Measurements from ENCODE around the gene SPSB1. TPM values are rescaled to one million over a fixed set of nuclear protein-coding genes. Genes with fewer than 3 reads are reported as not detected.

Gene SPSB1
- total and polyA plus RNA-seq, 10 of the 15 experiments (the other 5 are each of a cell fraction or from before 2014, with no cell fraction given), result 0.02 to 2.0 (median 0.90) TPM; not detected in 1

DNA sequence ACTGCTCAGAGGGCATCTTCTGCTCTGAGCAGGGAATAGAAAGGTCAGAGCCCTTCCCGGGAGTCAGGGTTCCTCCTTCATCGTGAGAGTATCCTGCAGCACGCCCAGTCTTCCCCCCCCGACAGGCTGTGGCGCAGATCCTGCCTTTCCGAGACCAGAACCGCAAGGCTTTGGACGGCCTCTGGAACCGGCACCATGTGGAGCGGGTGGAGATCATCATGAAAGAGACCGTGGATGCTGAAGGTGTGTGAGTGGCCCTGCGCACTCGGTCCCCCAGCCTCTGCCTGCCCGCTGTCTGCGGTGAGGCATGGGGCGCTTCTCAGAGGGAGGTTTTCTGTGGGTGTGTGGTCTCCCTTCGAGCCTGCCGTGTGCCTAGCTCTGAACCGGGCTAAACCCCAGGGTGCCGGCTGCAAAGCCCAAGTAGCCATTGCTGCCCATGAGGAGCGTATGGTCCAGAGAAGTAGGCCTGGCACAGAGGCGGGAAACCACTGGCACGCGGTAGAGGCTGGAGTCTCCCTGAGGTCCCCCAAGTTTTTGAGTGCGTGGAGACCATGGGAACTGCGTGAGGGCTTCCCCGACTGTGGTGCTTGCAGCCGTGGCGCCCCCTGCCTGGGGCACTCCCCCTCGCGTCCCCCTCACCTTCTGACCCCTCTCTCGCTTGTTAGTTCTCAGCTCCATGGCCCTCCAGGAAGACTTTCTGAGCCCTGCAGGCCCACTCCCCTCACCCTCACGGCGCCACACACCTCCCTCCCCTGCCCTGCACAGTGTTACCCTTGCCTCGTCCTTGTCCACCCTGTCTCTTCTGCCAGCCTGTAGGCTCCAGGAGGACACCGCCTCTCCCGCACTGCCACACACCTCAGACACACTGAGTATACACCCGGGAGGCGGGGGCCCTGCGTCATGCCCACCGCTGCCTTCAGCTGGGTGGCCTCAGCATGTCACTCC is 45.6 kb upstream of the SPSB1 start (continued):
- TF ChIP-seq, protein P1, sequence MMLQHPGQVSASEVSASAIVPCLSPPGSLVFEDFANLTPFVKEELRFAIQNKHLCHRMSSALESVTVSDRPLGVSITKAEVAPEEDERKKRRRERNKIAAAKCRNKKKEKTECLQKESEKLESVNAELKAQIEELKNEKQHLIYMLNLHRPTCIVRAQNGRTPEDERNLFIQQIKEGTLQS (IDR thresholded peaks at IDR 0.05; ENCODE audit: borderline replicate concordance, extremely low read depth, low read depth, low read length), result no peak
- TF ChIP-seq SMARCA5 (IDR thresholded peaks at IDR 0.05), result no peak

- Histone ChIP-seq H3K4me1 (ENCODE audit: control insufficient read depth, insufficient read depth, low read length) (no peaks in the 10 kb centered on the region), H3K27me3 (replicated peaks in 1 of 2; ENCODE audit: control insufficient read depth in 2 of 2, insufficient read depth in 2 of 2, low read length in 1 of 2) (no peaks in the 10 kb centered on the region), H3K36me3 (ENCODE audit: control insufficient read depth in 2 of 2, insufficient read depth in 2 of 2, low read length in 1 of 2) (no peaks in the 10 kb centered on the region), H3K9ac (ENCODE audit: control insufficient read depth, insufficient read depth, low read length) (no peak overlapping the region), H3K4me3 (no peak overlapping the region), H3K9me3 (replicated peaks; ENCODE audit: control insufficient read depth, insufficient read depth, low read length) (no peaks in the 10 kb centered on the region), H3K27ac (ENCODE audit: control insufficient read depth, insufficient read depth) (no peak overlapping the region), H3K4me2 (ENCODE audit: control insufficient read depth, insufficient read depth) (no peak overlapping the region), H2AFZ (ENCODE audit: control insufficient read depth, low read depth, low read length) (no peak overlapping the region), H4K20me1 (ENCODE audit: control insufficient read depth, insufficient read depth) (no peaks in the 10 kb centered on the region), H3K79me2 (ENCODE audit: control insufficient read depth, insufficient read depth, low read length) (no peaks in the 10 kb centered on the region)
- POLR2A ChIA-PET, result interaction anchor here (1.0 kb wide), 1 partner anchor 14 kb away, joined by 3 read pairs; the partner anchor contains the start of gene H6PD
- RAD21 ChIA-PET (ENCODE audit: unreplicated experiment), result interaction anchor here (1.2 kb wide), 2 partner anchors 13 to 106 kb away, joined by 3 read pairs; partner anchors contain the start of gene H6PD
- CTCF ChIA-PET, result interaction anchor here (1.8 kb wide), 1 partner anchor 53 kb away, joined by 6 read pairs; no protein-coding TSS in a partner anchor
- intact Hi-C loops (cut with micrococcal nuclease; ENCODE audit: unreplicated experiment), result no loop called here
- SMC1A ChIA-PET (ENCODE audit: uncharacterized antibody, unreplicated experiment), result interaction anchor here (0.6 kb wide), 1 partner anchor 136 kb away, joined by 4 read pairs; no protein-coding TSS in a partner anchor
- in situ Hi-C loops (cut with MboI), result no loop called here
- ATAC-seq (no peak), FAIRE-seq (no peak), DNase-seq (ENCODE audit: low read depth, low spot score) (no peak)
- 100% methylated on average over 12 of the region's 18 CpGs for WGBS (ENCODE audit: insufficient coverage, insufficient replicate concordance, low lambda C conversion rate, missing lambda C conversion rate)
- BruUV-seq (replicated peaks), result no TSS peak
- TF ChIP-seq ZNF687 (IDR thresholded peaks at IDR 0.05) (no peak), ZNF622 (IDR thresholded peaks at IDR 0.05) (no peak), RAD51 (IDR thresholded peaks at IDR 0.05) (no peak), CHD4 (IDR thresholded peaks at IDR 0.05) (no peak), HDAC2 (IDR thresholded peaks at IDR 0.05) (no peak), SMC3 (IDR thresholded peaks at IDR 0.05; ENCODE audit: borderline replicate concordance, low read length) (no peak), ZNF384 (IDR thresholded peaks at IDR 0.05; ENCODE audit: borderline replicate concordance, low read depth, low read length) (no peak), JUND (IDR thresholded peaks at IDR 0.05; ENCODE audit: low read depth, low read length) (no peak), EGR1 (IDR thresholded peaks at IDR 0.05; ENCODE audit: borderline replicate concordance in 1 of 2, low read depth in 2 of 2, low read length in 2 of 2) (no peak)
- TF ChIP-seq, protein P2, sequence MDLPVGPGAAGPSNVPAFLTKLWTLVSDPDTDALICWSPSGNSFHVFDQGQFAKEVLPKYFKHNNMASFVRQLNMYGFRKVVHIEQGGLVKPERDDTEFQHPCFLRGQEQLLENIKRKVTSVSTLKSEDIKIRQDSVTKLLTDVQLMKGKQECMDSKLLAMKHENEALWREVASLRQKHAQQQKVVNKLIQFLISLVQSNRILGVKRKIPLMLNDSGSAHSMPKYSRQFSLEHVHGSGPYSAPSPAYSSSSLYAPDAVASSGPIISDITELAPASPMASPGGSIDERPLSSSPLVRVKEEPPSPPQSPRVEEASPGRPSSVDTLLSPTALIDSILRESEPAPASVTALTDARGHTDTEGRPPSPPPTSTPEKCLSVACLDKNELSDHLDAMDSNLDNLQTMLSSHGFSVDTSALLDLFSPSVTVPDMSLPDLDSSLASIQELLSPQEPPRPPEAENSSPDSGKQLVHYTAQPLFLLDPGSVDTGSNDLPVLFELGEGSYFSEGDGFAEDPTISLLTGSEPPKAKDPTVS (IDR thresholded peaks at IDR 0.05; ENCODE audit: low read depth, low read length), result no peak
- TF ChIP-seq, protein P3, sequence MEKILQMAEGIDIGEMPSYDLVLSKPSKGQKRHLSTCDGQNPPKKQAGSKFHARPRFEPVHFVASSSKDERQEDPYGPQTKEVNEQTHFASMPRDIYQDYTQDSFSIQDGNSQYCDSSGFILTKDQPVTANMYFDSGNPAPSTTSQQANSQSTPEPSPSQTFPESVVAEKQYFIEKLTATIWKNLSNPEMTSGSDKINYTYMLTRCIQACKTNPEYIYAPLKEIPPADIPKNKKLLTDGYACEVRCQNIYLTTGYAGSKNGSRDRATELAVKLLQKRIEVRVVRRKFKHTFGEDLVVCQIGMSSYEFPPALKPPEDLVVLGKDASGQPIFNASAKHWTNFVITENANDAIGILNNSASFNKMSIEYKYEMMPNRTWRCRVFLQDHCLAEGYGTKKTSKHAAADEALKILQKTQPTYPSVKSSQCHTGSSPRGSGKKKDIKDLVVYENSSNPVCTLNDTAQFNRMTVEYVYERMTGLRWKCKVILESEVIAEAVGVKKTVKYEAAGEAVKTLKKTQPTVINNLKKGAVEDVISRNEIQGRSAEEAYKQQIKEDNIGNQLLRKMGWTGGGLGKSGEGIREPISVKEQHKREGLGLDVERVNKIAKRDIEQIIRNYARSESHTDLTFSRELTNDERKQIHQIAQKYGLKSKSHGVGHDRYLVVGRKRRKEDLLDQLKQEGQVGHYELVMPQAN (conservative IDR thresholded peaks at IDR 0.05), result no peak
These were observed 44.8 kb upstream of the SPSB1 start for GRCh38 chr1:9247894-9248293.

Measured in GM12878 (cell line).